Dedifferentiated amniotic fluid mesenchymal stem cell (primary cell): Measurements from ENCODE around the gene RFT1.
A peak's percentile ranks its signal among the peaks of the same experiment; 100 is the strongest.

Source experiments
- DNase-seq: peaks from one replicate; pipeline ENCODE4 v3.0.0-alpha.2; 2016; ENCODE audit errors: extremely low spot score

The RFT1 gene

GRCh38 chr3:53150247-53151085 lies 20.2 kb upstream of the RFT1 start:
- DNase-seq, result no peak

- DNase-seq, result no peak
These were observed 19.5 kb upstream of the RFT1 start for GRCh38 chr3:53149699-53150098.

- no peak for DNase-seq
These were observed 18.9 kb upstream of the RFT1 start for GRCh38 chr3:53149006-53149690.

- no peak for DNase-seq
These were observed 17.7 kb upstream of the RFT1 start for GRCh38 chr3:53147903-53148400.

GRCh38 chr3:53147151-53147902 lies 17.1 kb upstream of the RFT1 start:
- DNase-seq, result no peak

GRCh38 chr3:53146319-53146891 lies 16.2 kb upstream of the RFT1 start:
- no peak for DNase-seq

GRCh38 chr3:53145713-53146080 lies 15.5 kb upstream of the RFT1 start:
- DNase-seq, result no peak

GRCh38 chr3:53144862-53145712 lies 14.9 kb upstream of the RFT1 start:
- DNase-seq, result no peak

- no peak for DNase-seq
These were observed 14.2 kb upstream of the RFT1 start for GRCh38 chr3:53144446-53144845.

- DNase-seq, result no peak
These were observed 12.8 kb upstream of the RFT1 start for GRCh38 chr3:53142986-53143385.

GRCh38 chr3:53140847-53141845 lies 10.9 kb upstream of the RFT1 start:
- peak; percentile 42 for DNase-seq

- DNase-seq, result no peak
These were observed 9.9 kb upstream of the RFT1 start for GRCh38 chr3:53139906-53140846.

- no peak for DNase-seq
These were observed 7.7 kb upstream of the RFT1 start for GRCh38 chr3:53137835-53138446.

- no peak for DNase-seq
These were observed 7.0 kb upstream of the RFT1 start for GRCh38 chr3:53137221-53137620.

- DNase-seq, result peak; percentile 50
These were observed 4.5 kb upstream of the RFT1 start for GRCh38 chr3:53134631-53135232.

GRCh38 chr3:53132347-53132746 lies 2.1 kb upstream of the RFT1 start:
- DNase-seq, result no peak

- no peak for DNase-seq
These were observed 861 bp upstream of the RFT1 start for GRCh38 chr3:53131096-53131495.

- DNase-seq, result no peak
These were observed 891 bp downstream of the RFT1 start for GRCh38 chr3:53129344-53129743.
